Nephron progenitor cell (in vitro differentiated cells): ENCODE measurements around the gene PRKCI.

Source experiments
- DNase-seq: peaks from one replicate; pipeline ENCODE4 v3.0.0; 2021
- H3K27ac Mint-ChIP-seq: 2 replicates; pipeline ENCODE4 v1.8.0; 2021; ENCODE audit warnings: mild to moderate bottlenecking, moderate library complexity, mixed read lengths
- H3K27me3 Mint-ChIP-seq: 2 replicates; pipeline ENCODE4 v1.8.0; 2021; ENCODE audit warnings: mild to moderate bottlenecking, low read depth, mixed read lengths; ENCODE audit not compliant: poor library complexity
- H3K36me3 Mint-ChIP-seq: 2 replicates; pipeline ENCODE4 v1.8.0; 2021; ENCODE audit warnings: low read depth, mixed read lengths
- H3K4me1 Mint-ChIP-seq: 2 replicates; pipeline ENCODE4 v1.8.0; 2021; ENCODE audit warnings: mixed read lengths
- H3K4me3 Mint-ChIP-seq: 2 replicates; pipeline ENCODE4 v1.8.0; 2021; ENCODE audit warnings: mild to moderate bottlenecking, moderate library complexity, mixed read lengths
- H3K9me3 Mint-ChIP-seq: 2 replicates; pipeline ENCODE4 v1.8.0; 2021; ENCODE audit warnings: mild to moderate bottlenecking, moderate library complexity, mixed read lengths
- TF ChIP-seq, protein P1 (sequence below): fragments of 200-600 bp; sonication (generic); IDR thresholded peaks from 2 replicates; pipeline ENCODE4 v1.5.0; 2021; ENCODE audit warnings: antibody characterized with exemption

PRKCI gene

DNA sequence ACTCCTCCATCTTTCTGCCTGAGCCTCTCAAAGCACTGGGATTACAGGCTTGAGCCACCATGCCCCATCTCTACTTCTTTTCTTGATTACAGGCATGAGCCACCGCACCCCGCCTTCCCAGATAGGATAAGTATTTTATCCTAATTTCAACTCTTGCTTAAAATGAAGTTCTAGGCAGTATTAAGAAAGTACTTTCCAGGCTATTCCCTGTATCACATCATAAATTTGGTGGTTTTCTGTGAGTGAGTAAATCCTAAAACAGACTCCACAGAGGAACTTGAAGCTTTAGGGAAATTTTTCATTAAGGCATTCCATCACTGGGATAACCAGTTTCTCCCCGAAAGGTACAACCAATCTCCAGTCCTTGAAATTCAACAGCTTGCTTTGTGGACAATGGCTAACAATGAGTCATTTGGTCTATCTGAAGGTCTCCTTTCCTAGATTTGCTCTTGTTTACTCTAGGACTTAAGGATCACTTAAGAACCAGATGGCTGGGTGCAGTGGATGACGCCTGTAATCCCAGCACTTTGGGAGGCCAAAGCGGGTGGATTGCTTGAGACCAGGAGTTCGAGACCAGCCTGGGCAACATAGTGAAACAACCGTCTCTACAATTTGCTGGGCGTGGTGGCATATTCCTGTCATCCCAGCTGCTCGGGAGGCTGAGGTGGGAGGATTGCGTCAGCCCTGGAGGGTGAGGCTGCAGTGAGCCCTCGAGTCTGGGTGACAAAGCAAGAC, 85.6 kb downstream of the PRKCI start:
- no peak for DNase-seq
- TF ChIP-seq, protein P1, sequence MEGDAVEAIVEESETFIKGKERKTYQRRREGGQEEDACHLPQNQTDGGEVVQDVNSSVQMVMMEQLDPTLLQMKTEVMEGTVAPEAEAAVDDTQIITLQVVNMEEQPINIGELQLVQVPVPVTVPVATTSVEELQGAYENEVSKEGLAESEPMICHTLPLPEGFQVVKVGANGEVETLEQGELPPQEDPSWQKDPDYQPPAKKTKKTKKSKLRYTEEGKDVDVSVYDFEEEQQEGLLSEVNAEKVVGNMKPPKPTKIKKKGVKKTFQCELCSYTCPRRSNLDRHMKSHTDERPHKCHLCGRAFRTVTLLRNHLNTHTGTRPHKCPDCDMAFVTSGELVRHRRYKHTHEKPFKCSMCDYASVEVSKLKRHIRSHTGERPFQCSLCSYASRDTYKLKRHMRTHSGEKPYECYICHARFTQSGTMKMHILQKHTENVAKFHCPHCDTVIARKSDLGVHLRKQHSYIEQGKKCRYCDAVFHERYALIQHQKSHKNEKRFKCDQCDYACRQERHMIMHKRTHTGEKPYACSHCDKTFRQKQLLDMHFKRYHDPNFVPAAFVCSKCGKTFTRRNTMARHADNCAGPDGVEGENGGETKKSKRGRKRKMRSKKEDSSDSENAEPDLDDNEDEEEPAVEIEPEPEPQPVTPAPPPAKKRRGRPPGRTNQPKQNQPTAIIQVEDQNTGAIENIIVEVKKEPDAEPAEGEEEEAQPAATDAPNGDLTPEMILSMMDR, result no peak
- no peaks in the 10 kb centered on the region for H3K9me3 Mint-ChIP-seq

DNA sequence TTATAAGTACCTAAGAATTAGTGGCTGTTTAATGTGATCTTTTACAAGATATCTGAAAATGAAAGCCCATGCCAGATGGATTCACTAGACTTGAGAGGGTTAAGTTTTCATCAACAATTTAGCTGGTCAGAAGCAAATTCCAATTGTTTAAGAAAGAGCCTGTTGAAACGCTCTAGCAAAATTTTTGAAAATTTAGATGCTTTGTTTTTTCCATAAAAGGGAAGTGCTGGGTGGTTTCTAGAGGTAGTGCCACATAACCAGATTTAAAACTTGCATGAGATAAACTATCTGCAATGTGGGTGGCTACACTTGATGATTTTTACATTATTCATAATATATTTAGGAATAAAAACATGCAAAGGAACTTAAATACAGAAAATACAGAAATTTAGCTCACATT, 86.8 kb downstream of the PRKCI start:
- H3K36me3 Mint-ChIP-seq, result no peaks in the 10 kb centered on the region
- no peaks in the 10 kb centered on the region for H3K9me3 Mint-ChIP-seq
- DNase-seq, result no peak
- H3K4me1 Mint-ChIP-seq, result no peaks in the 10 kb centered on the region
- TF ChIP-seq, protein P1, result no peak
- no peak overlapping the region for H3K27ac Mint-ChIP-seq
- H3K4me3 Mint-ChIP-seq, result no peak overlapping the region
- H3K27me3 Mint-ChIP-seq, result peaks cover 4% of the 10 kb centered on the region

More for the DNA sequence above, 85.6 kb downstream of the PRKCI start:
- Mint-ChIP-seq H3K4me1 (no peaks in the 10 kb centered on the region), H3K27me3 (peaks cover 4% of the 10 kb centered on the region), H3K36me3 (no peaks in the 10 kb centered on the region), H3K4me3 (no peak overlapping the region), H3K27ac (peak overlapping the region; percentile 13)

DNA sequence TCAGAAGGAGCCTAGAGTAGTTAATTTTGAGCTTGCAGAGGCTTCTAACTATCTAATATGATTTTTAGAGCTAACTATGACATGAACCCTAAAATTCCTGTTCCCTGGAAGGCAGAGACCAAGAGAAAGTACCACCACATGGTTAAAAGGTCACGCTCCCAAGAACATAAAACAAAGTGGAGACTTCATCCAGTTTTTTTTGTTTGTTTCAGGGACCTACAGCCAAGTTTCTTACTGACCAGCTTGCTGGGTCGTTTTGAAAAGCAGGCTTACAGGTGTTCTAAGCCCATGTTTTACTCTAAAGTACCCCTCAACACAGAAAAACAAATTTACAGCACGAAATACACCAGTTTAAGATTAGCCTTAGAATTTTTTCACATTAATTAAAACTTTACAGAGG, 95.7 kb downstream of the PRKCI start:
- Mint-ChIP-seq H3K4me1 (peaks cover 53% of the 10 kb centered on the region), H3K9me3 (no peaks in the 10 kb centered on the region), H3K4me3 (no peak overlapping the region), H3K27me3 (no peaks in the 10 kb centered on the region), H3K27ac (peak overlapping the region; percentile 80), H3K36me3 (no peaks in the 10 kb centered on the region)
- TF ChIP-seq, protein P1, result no peak
- no peak for DNase-seq

DNA sequence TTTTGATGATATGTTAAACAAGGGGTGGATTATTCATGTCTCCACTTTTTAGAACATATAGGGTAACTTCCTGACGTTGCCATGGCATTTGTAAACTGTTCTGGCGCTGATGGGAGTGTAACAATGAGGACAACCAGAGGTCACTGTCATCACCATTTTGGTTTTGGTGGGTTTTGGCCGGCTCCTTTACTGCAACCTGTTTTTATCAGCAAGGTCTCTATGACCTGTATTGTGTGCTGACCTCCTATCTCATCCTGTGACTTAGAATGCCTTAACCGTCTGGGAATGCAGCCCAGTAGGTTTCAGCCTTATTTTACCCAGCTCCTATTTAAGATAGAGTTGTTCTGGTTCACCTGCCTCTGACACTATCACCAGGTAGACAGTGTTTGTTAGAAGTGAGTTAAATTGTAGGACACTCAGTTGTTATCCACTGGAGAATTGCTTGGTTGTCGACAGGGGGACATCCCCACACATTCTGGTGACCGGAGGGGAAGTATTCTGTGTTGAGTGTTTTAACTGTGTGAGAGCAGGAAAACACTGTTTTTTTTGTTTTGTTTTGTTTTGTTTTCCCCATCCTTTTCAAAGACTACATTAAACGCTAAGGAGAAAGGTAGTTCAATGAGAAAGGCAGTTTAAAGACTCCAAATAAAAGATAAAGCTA, 98.4 kb downstream of the PRKCI start:
- H3K36me3 Mint-ChIP-seq, result no peaks in the 10 kb centered on the region
- peaks cover 62% of the 10 kb centered on the region for H3K4me1 Mint-ChIP-seq

DNA sequence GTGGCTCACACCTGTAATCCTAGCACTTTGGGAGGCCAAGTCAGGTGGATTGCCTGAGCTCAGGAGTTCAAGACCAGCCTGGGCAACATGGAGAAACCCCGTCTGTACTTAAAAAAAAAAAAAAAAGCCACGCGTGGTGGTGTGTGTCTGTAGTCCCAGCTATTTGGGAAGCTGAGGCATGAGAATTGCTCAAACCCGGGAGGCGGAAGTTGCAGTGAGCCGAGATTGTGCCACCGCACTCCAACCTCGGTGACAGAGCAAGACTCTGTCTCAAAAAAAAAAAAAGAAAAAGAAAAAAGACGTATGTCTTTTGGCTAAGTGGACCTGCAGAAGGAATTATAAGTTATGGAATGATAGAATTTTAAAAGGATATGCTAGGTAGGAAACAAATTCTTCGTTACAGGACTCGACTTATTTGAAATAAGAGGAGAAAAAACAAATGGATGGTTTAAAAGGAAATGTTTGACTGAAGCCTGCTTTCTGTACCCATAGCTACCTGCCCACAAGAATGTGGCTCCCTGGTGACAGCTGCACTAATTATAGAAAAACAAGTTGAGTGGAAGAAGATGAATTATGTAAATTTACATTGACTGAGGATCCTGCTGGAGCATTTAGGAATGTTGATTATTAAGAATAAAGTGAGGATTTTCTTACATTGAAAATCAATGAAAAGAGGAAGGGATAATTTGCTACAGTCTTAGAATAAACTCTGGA, 99.3 kb downstream of the PRKCI start:
- TF ChIP-seq, protein P1, result no peak
- Mint-ChIP-seq H3K36me3 (peaks cover 2% of the 10 kb centered on the region), H3K27me3 (peaks cover under 1% of the 10 kb centered on the region), H3K4me1 (peaks cover 62% of the 10 kb centered on the region), H3K4me3 (peak overlapping the region; percentile 7), H3K27ac (no peak overlapping the region), H3K9me3 (peaks cover 24% of the 10 kb centered on the region)
- DNase-seq, result no peak

More for the DNA sequence above, 98.4 kb downstream of the PRKCI start:
- no peaks in the 10 kb centered on the region for H3K27me3 Mint-ChIP-seq
- peaks cover 16% of the 10 kb centered on the region for H3K9me3 Mint-ChIP-seq
- no peak for DNase-seq
- H3K27ac Mint-ChIP-seq, result peak overlapping the region; percentile 82
- TF ChIP-seq, protein P1, result no peak
- H3K4me3 Mint-ChIP-seq, result no peak overlapping the region
